HCT116 (cell line): ENCODE measurements around the gene TEX11. TPM values are rescaled to one million over a fixed set of nuclear protein-coding genes. Genes with fewer than 3 reads are reported as not detected.

Experiments
- ATAC-seq: fragments of 200-7000 bp; cut with Tn5 transposase; 2 replicates; pipeline ENCODE4 v1.9.1; 2020; ENCODE audit warnings: mild to moderate bottlenecking, moderate library complexity
- BruUV-seq: library from RNA; stranded (reverse); fragments of 400-500 nt; replicated peaks from 2 replicates; lab custom pipeline; 2021; lab: Mats Ljungman, UMichigan
- CTCF ChIA-PET: fragments of 300-600 bp; sonication (Branson Sonifier 250); formaldehyde crosslinking; loops from one replicate; lab custom pipeline; 2021; ENCODE audit warnings: antibody characterized with exemption; lab: Charles Lee
- POLR2A ChIA-PET: fragments of 300-600, 350-600 bp; sonication (Branson Sonifier 250); formaldehyde crosslinking; loops from one replicate; lab custom pipeline; 2021; ENCODE audit warnings: antibody characterized with exemption; lab: Charles Lee
- RAD21 ChIA-PET, 2 experiments: fragments of 300-600 bp; sonication (Branson Sonifier 250); formaldehyde crosslinking; loops; one replicate each; lab custom pipeline; 2023; ENCODE audit warnings: low total read pairs in 2 of 2; ENCODE audit not compliant: uncharacterized antibody in 2 of 2, unreplicated experiment in 2 of 2, low non-redundant PET in 1 of 2; lab: Charles Lee
- DNase-seq: peaks from one replicate; pipeline ENCODE4 v3.0.0-alpha.2; 2010; ENCODE audit warnings: low read depth, low spot score
- H2AFZ ChIP-seq: fragments of 200-600 bp; shearing (Covaris generic), sonication (generic); 2 replicates; pipeline ENCODE4 v1.6.1; 2017; ENCODE audit warnings: low read depth, mixed run types, mixed read lengths, antibody characterized with exemption, low read length; ENCODE audit not compliant: poor library complexity, severe bottlenecking
- H3K27ac ChIP-seq: 2 replicates; pipeline ENCODE4 v1.5.1; 2012; ENCODE audit warnings: low read depth, low read length
- H3K27me3 ChIP-seq: fragments of 200-600 bp; sonication (generic); 2 replicates; pipeline ENCODE4 v1.6.1; 2016; ENCODE audit warnings: mixed run types, low read length, mixed read lengths; ENCODE audit not compliant: insufficient read depth
- H3K36me3 ChIP-seq, 2 experiments: fragments of 200-500 bp in 1 of 2; fragments of 200-600 bp in 1 of 2; sonication (Bioruptor generic) in 1 of 2; sonication (generic) in 1 of 2; 2 replicates each; pipeline versions ENCODE4 v1.5.1 to v1.6.1; 2014 to 2016; ENCODE audit warnings: low read length in 2 of 2, inconsistent platforms in 1 of 2, mixed read lengths in 1 of 2, mixed run types in 1 of 2; ENCODE audit not compliant: insufficient read depth in 2 of 2, control insufficient read depth in 1 of 2
- H3K4me1 ChIP-seq, 2 experiments: fragments of 200-600 bp in 1 of 2; sonication (generic) in 1 of 2; 2 replicates each; pipeline versions ENCODE4 v1.5.1 to v1.6.1; 2012 to 2017; ENCODE audit warnings: low read length in 2 of 2, inconsistent platforms in 1 of 2, mild to moderate bottlenecking in 1 of 2, mixed read lengths in 1 of 2, mixed run types in 1 of 2, moderate library complexity in 1 of 2; ENCODE audit not compliant: insufficient read depth in 2 of 2, control insufficient read depth in 1 of 2
- H3K4me2 ChIP-seq: fragments of 200-600 bp; sonication (generic); 2 replicates; pipeline ENCODE4 v1.6.1; 2017; ENCODE audit warnings: mixed run types, low read length, mixed read lengths
- H3K4me3 ChIP-seq, 2 experiments: fragments of 200-600 bp in 1 of 2; sonication (generic) in 1 of 2; replicated peaks in 1 of 2; 2 replicates each; pipeline ENCODE4 v1.5.1; 2011 to 2016; ENCODE audit warnings: low read length in 2 of 2, control low read depth in 1 of 2, low read depth in 1 of 2, mild to moderate bottlenecking in 1 of 2, mixed read lengths in 1 of 2, mixed run types in 1 of 2
- H3K79me2 ChIP-seq: fragments of 200-600 bp; sonication (generic); 2 replicates; pipeline ENCODE4 v1.6.1; 2017; ENCODE audit warnings: mild to moderate bottlenecking, mixed run types, low read length, moderate library complexity, mixed read lengths; ENCODE audit not compliant: insufficient read depth
- H3K9ac ChIP-seq: fragments of 200-600 bp; sonication (generic); 2 replicates; pipeline ENCODE4 v1.6.1; 2016; ENCODE audit warnings: low read length, mixed read lengths
- H3K9me2 ChIP-seq: fragments of 200-600 bp; sonication (generic), shearing (Covaris generic); 2 replicates; pipeline ENCODE4 v1.6.1; 2017; ENCODE audit warnings: mixed run types, mild to moderate bottlenecking, moderate library complexity; ENCODE audit not compliant: insufficient read depth
- H3K9me3 ChIP-seq, 2 experiments: fragments of 200-500 bp in 1 of 2; fragments of 200-600 bp in 1 of 2; sonication (Bioruptor generic) in 1 of 2; sonication (generic) in 1 of 2; 2 replicates each; pipeline ENCODE4 v1.6.1; 2014 to 2017; ENCODE audit warnings: low read length in 2 of 2, mixed read lengths in 2 of 2, inconsistent platforms in 1 of 2, low read depth in 1 of 2, mild to moderate bottlenecking in 1 of 2, mixed run types in 1 of 2, moderate library complexity in 1 of 2; ENCODE audit not compliant: control insufficient read depth in 1 of 2, insufficient read depth in 1 of 2
- H4K20me1 ChIP-seq: fragments of 200-600 bp; sonication (generic), shearing (Covaris generic); 2 replicates; pipeline ENCODE4 v1.6.1; 2017; ENCODE audit warnings: mixed run types, mild to moderate bottlenecking, moderate library complexity; ENCODE audit not compliant: insufficient read depth
- CBX3 ChIP-seq: IDR thresholded peaks from 2 replicates; pipeline ENCODE4 v1.6.1; 2012; ENCODE audit warnings: low read depth
- CEBPB ChIP-seq: IDR thresholded peaks from 2 replicates; pipeline ENCODE4 v1.6.1; 2012; ENCODE audit warnings: low read depth
- EGR1 ChIP-seq: IDR thresholded peaks from 2 replicates; pipeline ENCODE4 v1.6.1; 2012; ENCODE audit warnings: low read depth
- ELF1 ChIP-seq: IDR thresholded peaks from 2 replicates; pipeline ENCODE4 v1.6.1; 2012; ENCODE audit warnings: low read depth, borderline replicate concordance
- EZH2 ChIP-seq: fragments of 200-600 bp; sonication (generic); IDR thresholded peaks from 2 replicates; pipeline ENCODE4 v1.6.1; 2017; ENCODE audit warnings: antibody characterized with exemption, mixed run types
- FOSL1 ChIP-seq: IDR thresholded peaks from 2 replicates; pipeline ENCODE4 v1.6.1; 2012; ENCODE audit warnings: low read depth
- JUND ChIP-seq: IDR thresholded peaks from 2 replicates; pipeline ENCODE4 v1.6.1; 2012
- MAX ChIP-seq: IDR thresholded peaks from 2 replicates; pipeline ENCODE4 v1.6.1; 2012
- POLR2A ChIP-seq: IDR thresholded peaks from 2 replicates; pipeline ENCODE4 v1.7.0; 2011; ENCODE audit warnings: borderline replicate concordance; ENCODE audit not compliant: insufficient read depth, insufficient read length; ENCODE audit errors: extremely low read depth
- POLR2AphosphoS5 ChIP-seq: IDR thresholded peaks from 2 replicates; pipeline ENCODE4 v1.6.1; 2011; ENCODE audit warnings: mild to moderate bottlenecking, low read depth, low read length, moderate library complexity
- SIN3A ChIP-seq: IDR thresholded peaks from 2 replicates; pipeline ENCODE4 v1.6.1; 2012; ENCODE audit warnings: low read depth
- SP1 ChIP-seq: IDR thresholded peaks from 2 replicates; pipeline ENCODE4 v1.6.1; 2012; ENCODE audit warnings: low read depth
- ZFX ChIP-seq: fragments of 450-650 bp; IDR thresholded peaks from 2 replicates; pipeline ENCODE4 v1.6.1; 2017
- ZNF274 ChIP-seq: fragments of 200-500 bp; sonication (Bioruptor generic); IDR thresholded peaks from 2 replicates; pipeline ENCODE4 v1.6.1; 2014; ENCODE audit warnings: mild to moderate bottlenecking, low read depth, low read length, inconsistent platforms
- intact Hi-C: fragments of 100-400 bp; cut with micrococcal nuclease; formaldehyde crosslinking; loops from 2 replicates; pipeline ENCODE4 v1.10.0; 2022
- total RNA-seq: library from RNA; stranded (reverse); gene quantifications from one replicate; pipeline ENCODE4 v1.2.1, GENCODE V29; 2021; ENCODE audit not compliant: unreplicated experiment
- TF ChIP-seq, protein P1 (sequence below), 3 experiments: fragments of 200-600 bp in 1 of 3; sonication (generic) in 1 of 3; IDR thresholded peaks in 2 of 3; conservative IDR thresholded peaks in 1 of 3; 2 replicates each; pipeline ENCODE4 v1.5.1; 2012 to 2017; ENCODE audit warnings: low read depth in 2 of 3, low read length in 2 of 3, antibody characterized with exemption in 1 of 3, borderline replicate concordance in 1 of 3, control low read depth in 1 of 3, mild to moderate bottlenecking in 1 of 3, mixed read lengths in 1 of 3, mixed run types in 1 of 3, moderate library complexity in 1 of 3; ENCODE audit not compliant: insufficient read depth in 1 of 3
- TF ChIP-seq, protein P2 (sequence below): IDR thresholded peaks from 2 replicates; pipeline ENCODE4 v1.6.1; 2011; ENCODE audit warnings: mild to moderate bottlenecking, low read length, moderate library complexity; ENCODE audit not compliant: insufficient replicate concordance; ENCODE audit errors: extremely low read depth
- TF ChIP-seq, protein P3 (sequence below): IDR thresholded peaks from 2 replicates; pipeline ENCODE4 v1.6.1; 2012

Gene TEX11
- total RNA-seq, 1 experiment from 2014 or later, result 0.10 TPM

DNA sequence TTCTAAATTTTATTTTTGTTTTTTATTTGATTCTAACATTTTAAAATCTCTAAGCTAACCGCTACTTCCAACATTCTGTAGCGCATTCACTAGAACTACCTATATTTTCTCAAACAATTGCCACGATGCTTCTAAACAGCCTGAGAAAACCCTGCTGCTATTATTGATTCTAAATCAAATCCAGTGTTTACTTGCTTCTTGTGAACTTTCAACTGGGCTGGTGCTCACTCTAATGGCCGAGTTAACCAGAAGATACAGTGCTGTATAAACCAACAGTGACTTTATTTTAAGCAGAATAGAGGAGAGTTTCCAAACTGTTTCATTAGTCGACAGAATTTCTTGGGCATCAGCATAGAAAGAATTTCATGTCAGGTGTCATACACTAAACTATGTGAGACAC is 353.6 kb downstream of the TEX11 start:
- Histone ChIP-seq H3K4me1 (peaks cover 0 to 3% of the 10 kb centered on the region in 2 experiments; a peak in 2 of 4 replicates), H3K4me3 (no peak overlapping the region), H2AFZ (no peak overlapping the region)
- CTCF ChIA-PET, result no interaction called here
- intact Hi-C loops, result loop anchor here (5.0 kb wide), 1 partner anchor 103 kb away; no protein-coding TSS in a partner anchor
- no peak for TF ChIP-seq ELF1
- no peak for TF ChIP-seq EGR1
- TF ChIP-seq, protein P1, sequence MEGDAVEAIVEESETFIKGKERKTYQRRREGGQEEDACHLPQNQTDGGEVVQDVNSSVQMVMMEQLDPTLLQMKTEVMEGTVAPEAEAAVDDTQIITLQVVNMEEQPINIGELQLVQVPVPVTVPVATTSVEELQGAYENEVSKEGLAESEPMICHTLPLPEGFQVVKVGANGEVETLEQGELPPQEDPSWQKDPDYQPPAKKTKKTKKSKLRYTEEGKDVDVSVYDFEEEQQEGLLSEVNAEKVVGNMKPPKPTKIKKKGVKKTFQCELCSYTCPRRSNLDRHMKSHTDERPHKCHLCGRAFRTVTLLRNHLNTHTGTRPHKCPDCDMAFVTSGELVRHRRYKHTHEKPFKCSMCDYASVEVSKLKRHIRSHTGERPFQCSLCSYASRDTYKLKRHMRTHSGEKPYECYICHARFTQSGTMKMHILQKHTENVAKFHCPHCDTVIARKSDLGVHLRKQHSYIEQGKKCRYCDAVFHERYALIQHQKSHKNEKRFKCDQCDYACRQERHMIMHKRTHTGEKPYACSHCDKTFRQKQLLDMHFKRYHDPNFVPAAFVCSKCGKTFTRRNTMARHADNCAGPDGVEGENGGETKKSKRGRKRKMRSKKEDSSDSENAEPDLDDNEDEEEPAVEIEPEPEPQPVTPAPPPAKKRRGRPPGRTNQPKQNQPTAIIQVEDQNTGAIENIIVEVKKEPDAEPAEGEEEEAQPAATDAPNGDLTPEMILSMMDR (IDR thresholded peaks at IDR 0.05 in 2 of 3, conservative IDR thresholded peaks at IDR 0.05 in 1 of 3; ENCODE audit: borderline replicate concordance in 1 of 3, insufficient read depth in 1 of 3, low read depth in 2 of 3, low read length in 2 of 3), result no peak
- no peak for TF ChIP-seq JUND
- TF ChIP-seq SP1, result no peak
- TF ChIP-seq CEBPB, result no peak
- no peak for TF ChIP-seq EZH2
- TF ChIP-seq, protein P2, sequence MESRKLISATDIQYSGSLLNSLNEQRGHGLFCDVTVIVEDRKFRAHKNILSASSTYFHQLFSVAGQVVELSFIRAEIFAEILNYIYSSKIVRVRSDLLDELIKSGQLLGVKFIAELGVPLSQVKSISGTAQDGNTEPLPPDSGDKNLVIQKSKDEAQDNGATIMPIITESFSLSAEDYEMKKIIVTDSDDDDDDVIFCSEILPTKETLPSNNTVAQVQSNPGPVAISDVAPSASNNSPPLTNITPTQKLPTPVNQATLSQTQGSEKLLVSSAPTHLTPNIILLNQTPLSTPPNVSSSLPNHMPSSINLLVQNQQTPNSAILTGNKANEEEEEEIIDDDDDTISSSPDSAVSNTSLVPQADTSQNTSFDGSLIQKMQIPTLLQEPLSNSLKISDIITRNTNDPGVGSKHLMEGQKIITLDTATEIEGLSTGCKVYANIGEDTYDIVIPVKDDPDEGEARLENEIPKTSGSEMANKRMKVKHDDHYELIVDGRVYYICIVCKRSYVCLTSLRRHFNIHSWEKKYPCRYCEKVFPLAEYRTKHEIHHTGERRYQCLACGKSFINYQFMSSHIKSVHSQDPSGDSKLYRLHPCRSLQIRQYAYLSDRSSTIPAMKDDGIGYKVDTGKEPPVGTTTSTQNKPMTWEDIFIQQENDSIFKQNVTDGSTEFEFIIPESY, result no peak
- no peak for TF ChIP-seq POLR2A
- no peak for TF ChIP-seq POLR2AphosphoS5
- no peak for TF ChIP-seq CBX3
- no peak for TF ChIP-seq FOSL1
- no peak for TF ChIP-seq MAX
- TF ChIP-seq ZFX, result no peak
- TF ChIP-seq, protein P3, sequence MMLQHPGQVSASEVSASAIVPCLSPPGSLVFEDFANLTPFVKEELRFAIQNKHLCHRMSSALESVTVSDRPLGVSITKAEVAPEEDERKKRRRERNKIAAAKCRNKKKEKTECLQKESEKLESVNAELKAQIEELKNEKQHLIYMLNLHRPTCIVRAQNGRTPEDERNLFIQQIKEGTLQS, result no peak
- TF ChIP-seq ZNF274, result no peak
- no peak for TF ChIP-seq SIN3A
- TF ChIP-seq, all 23 proteins: peak for 0
- ChIA-PET RAD21 (no interaction called here), POLR2A (no interaction called here)
- no peak for DNase-seq
- Histone ChIP-seq H3K9me3 (no peaks in the 10 kb centered on the region), H3K36me3 (no peaks in the 10 kb centered on the region), H4K20me1 (no peaks in the 10 kb centered on the region), H3K27me3 (no peaks in the 10 kb centered on the region), H3K9me2 (no peaks in the 10 kb centered on the region), H3K79me2 (no peaks in the 10 kb centered on the region), H3K4me2 (no peak overlapping the region), H3K9ac (no peak overlapping the region), H3K27ac (no peak overlapping the region)
- BruUV-seq, result no TSS peak
- no peak for ATAC-seq
